Neuron (in vitro differentiated cells): ENCODE measurements around the gene TDRD1.

Experiments used
- H2AFZ ChIP-seq: one replicate; pipeline ENCODE4 v1.6.1; 2013; ENCODE audit warnings: low read depth, mild to moderate bottlenecking, inconsistent platforms, low read length, moderate library complexity
- H3K27me3 ChIP-seq: one replicate; pipeline ENCODE4 v1.6.1; 2013; ENCODE audit warnings: low read length; ENCODE audit not compliant: insufficient read depth
- H3K36me3 ChIP-seq: one replicate; pipeline ENCODE4 v1.6.1; 2013; ENCODE audit warnings: low read length; ENCODE audit not compliant: insufficient read depth
- H3K4me1 ChIP-seq: one replicate; pipeline ENCODE4 v1.6.1; 2013; ENCODE audit warnings: low read length; ENCODE audit not compliant: insufficient read depth
- H3K4me3 ChIP-seq: 2 replicates; pipeline ENCODE4 v1.5.1; 2013; ENCODE audit warnings: mild to moderate bottlenecking, low read length, moderate library complexity
- H3K9me3 ChIP-seq: one replicate; pipeline ENCODE4 v1.6.1; 2013; ENCODE audit warnings: low read length

Gene TDRD1

GRCh38 chr10:114279901-114280644 is 100.9 kb downstream of the TDRD1 start:
- no peaks in the 10 kb centered on the region for H3K9me3 ChIP-seq
- H3K4me3 ChIP-seq = no peak overlapping the region
- H3K27me3 ChIP-seq = peaks cover 5% of the 10 kb centered on the region
- no peak overlapping the region for H2AFZ ChIP-seq
- no peaks in the 10 kb centered on the region for H3K4me1 ChIP-seq
- H3K36me3 ChIP-seq = no peaks in the 10 kb centered on the region

GRCh38 chr10:114281006-114281405 is 101.9 kb downstream of the TDRD1 start:
- Histone ChIP-seq H3K36me3 (no peaks in the 10 kb centered on the region), H3K27me3 (peaks cover 4% of the 10 kb centered on the region), H3K4me1 (no peaks in the 10 kb centered on the region), H3K9me3 (no peaks in the 10 kb centered on the region), H3K4me3 (no peak overlapping the region), H2AFZ (no peak overlapping the region)

- H3K4me1 ChIP-seq = no peaks in the 10 kb centered on the region
- no peak overlapping the region for H2AFZ ChIP-seq
- H3K9me3 ChIP-seq = no peaks in the 10 kb centered on the region
- no peaks in the 10 kb centered on the region for H3K36me3 ChIP-seq
- H3K27me3 ChIP-seq = peaks cover 2% of the 10 kb centered on the region
- no peak overlapping the region for H3K4me3 ChIP-seq
Observed at GRCh38 chr10:114281461-114281860, 102.3 kb downstream of the TDRD1 start.
